Measurements from ENCODE around the gene GALR3. TPM values are rescaled to one million over a fixed set of nuclear protein-coding genes. Genes with fewer than 3 reads are reported as not detected.

Gene GALR3
- total RNA-seq, 1 experiment from 2014 or later: not detected

DNA sequence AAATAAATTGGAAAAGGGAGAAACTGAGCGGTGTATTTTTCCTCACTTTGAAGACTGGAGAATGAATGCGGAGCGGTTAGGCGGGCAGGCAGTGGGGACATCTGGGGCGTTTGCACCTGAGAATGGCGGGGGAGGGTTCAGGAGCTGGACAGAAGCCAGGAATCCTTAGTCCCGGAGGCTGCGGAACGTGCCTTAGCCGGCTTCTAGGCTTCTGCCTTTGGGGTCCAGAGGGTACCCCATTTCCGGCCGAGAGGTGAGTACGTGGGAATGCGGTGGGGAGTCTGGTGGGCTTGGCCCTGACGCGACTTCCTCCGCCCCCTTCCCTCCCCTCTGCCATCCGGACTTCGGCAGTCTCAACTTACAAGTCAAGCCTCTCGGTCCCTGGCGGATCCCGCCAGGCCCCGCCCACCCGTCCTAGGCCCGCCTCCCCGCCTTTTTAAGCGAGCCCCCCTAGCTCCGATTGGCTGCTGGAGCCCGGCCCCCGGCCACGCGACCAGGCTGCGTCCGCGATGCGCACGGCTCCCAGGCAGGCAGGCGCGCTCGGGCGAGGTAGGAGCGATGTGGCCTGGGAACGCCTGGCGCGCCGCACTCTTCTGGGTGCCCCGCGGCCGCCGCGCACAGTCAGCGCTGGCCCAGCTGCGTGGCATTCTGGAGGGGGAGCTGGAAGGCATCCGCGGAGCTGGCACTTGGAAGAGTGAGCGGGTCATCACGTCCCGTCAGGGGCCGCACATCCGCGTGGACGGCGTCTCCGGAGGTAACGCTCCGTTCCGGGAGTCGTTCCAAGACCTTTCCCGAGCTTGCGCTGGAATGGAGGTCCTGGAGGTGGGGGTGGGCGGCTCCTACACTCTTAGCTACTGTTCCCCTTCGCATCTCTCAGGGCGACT lies 15.5 kb upstream of the GALR3 start, which contains the start of gene GCAT:
Gene GCAT (plus strand): TSS at position 525 of the 884 bp plus-strand sequence. CDS start 34 bp downstream, at position 559.
- peak; percentile 100 for DNase-seq
- peaks cover 46% of the 10 kb centered on the region for H3K27me3 ChIP-seq (ENCODE audit: control insufficient read depth, insufficient read depth, low read length)
- peak within 1 kb of the TSS; percentile 67 for H3K4me3 ChIP-seq (ENCODE audit: insufficient read depth, low read depth, low read length)
- H3K36me3 ChIP-seq (replicated peaks; ENCODE audit: control insufficient read depth, insufficient read depth, low read length): no peaks in the 10 kb centered on the region

DNA sequence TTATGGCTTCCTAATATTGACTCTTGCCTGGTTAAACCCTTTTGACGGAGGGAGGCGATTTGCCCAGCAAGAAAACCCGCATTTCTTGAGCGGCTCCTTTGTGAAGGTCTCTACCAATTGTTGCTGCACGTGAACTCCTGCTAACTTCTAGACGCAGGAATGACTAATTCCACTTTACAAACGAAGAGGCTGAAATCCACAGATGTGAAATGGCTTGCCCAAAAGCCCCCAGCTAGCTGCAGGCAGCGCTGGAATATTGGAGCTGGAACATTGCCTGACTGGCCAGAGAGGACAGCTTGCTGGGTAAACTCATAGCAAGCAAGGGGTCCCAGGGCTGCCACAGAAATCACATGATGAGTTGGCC lies 14.9 kb upstream of the GALR3 start:
- DNase-seq: no peak
- Histone ChIP-seq H3K27me3 (ENCODE audit: control insufficient read depth, insufficient read depth, low read length) (peaks cover 42% of the 10 kb centered on the region), H3K4me3 (ENCODE audit: insufficient read depth, low read depth, low read length) (peak overlapping the region; percentile 67), H3K36me3 (replicated peaks; ENCODE audit: control insufficient read depth, insufficient read depth, low read length) (no peaks in the 10 kb centered on the region)

- DNase-seq: no peak
- H3K4me3 ChIP-seq (ENCODE audit: insufficient read depth, low read depth, low read length): no peak overlapping the region
- H3K27me3 ChIP-seq (ENCODE audit: control insufficient read depth, insufficient read depth, low read length): peaks cover 27% of the 10 kb centered on the region
- H3K36me3 ChIP-seq (replicated peaks; ENCODE audit: control insufficient read depth, insufficient read depth, low read length): peaks cover 1% of the 10 kb centered on the region
Measured at GRCh38 chr22:37809672-37810333, 13.4 kb upstream of the GALR3 start.

- no peak overlapping the region for H3K4me3 ChIP-seq (ENCODE audit: insufficient read depth, low read depth, low read length)
- peaks cover 8% of the 10 kb centered on the region for H3K36me3 ChIP-seq (replicated peaks; ENCODE audit: control insufficient read depth, insufficient read depth, low read length)
- DNase-seq: no peak
- H3K27me3 ChIP-seq (ENCODE audit: control insufficient read depth, insufficient read depth, low read length): peaks cover 10% of the 10 kb centered on the region
Measured at GRCh38 chr22:37811867-37812266, 11.3 kb upstream of the GALR3 start.

GRCh38 chr22:37812869-37813678 lies 10.1 kb upstream of the GALR3 start:
- no peak overlapping the region for H3K4me3 ChIP-seq (ENCODE audit: insufficient read depth, low read depth, low read length)
- no peak for DNase-seq
- peaks cover 7% of the 10 kb centered on the region for H3K27me3 ChIP-seq (ENCODE audit: control insufficient read depth, insufficient read depth, low read length)
- H3K36me3 ChIP-seq (replicated peaks; ENCODE audit: control insufficient read depth, insufficient read depth, low read length): peaks cover 8% of the 10 kb centered on the region

GRCh38 chr22:37815593-37815992 lies 7.6 kb upstream of the GALR3 start:
- no peak overlapping the region for H3K4me3 ChIP-seq (ENCODE audit: insufficient read depth, low read depth, low read length)
- no peak for DNase-seq
- peaks cover 8% of the 10 kb centered on the region for H3K36me3 ChIP-seq (replicated peaks; ENCODE audit: control insufficient read depth, insufficient read depth, low read length)
- H3K27me3 ChIP-seq (ENCODE audit: control insufficient read depth, insufficient read depth, low read length): peaks cover 19% of the 10 kb centered on the region

DNA sequence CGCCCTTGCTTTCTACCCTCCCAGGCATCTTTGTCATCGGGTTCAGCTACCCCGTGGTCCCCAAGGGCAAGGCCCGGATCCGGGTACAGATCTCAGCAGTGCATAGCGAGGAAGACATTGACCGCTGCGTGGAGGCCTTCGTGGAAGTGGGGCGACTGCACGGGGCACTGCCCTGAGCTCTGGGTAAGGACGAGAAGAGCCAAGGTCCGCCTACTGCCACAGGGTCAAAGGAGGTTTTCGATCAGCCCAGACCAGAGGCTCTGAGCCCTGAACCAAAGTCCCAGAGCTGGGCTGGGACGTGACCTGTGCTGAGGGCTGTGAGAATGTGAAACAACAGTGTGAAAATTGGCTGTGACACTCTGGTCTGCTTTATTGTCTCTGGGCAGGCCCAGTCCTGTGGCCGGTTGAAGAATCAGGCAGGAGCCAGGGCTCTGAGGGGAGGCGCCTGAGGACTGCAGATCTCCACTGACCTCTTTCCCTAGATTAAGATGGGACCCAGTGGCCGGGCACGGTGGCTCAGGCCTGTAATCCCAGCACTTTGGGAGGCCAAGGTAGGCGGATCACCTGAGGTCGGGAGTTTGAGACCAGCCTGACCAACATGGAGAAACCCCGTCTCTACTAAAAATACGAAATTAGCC lies 6.5 kb upstream of the GALR3 start:
- Histone ChIP-seq H3K4me3 (ENCODE audit: insufficient read depth, low read depth, low read length) (no peak overlapping the region), H3K27me3 (ENCODE audit: control insufficient read depth, insufficient read depth, low read length) (peaks cover 22% of the 10 kb centered on the region), H3K36me3 (replicated peaks; ENCODE audit: control insufficient read depth, insufficient read depth, low read length) (peaks cover 8% of the 10 kb centered on the region)
- no peak for DNase-seq

GRCh38 chr22:37817705-37818408 lies 5.3 kb upstream of the GALR3 start:
- H3K4me3 ChIP-seq (ENCODE audit: insufficient read depth, low read depth, low read length): peak overlapping the region; percentile 49
- peaks cover 25% of the 10 kb centered on the region for H3K27me3 ChIP-seq (ENCODE audit: control insufficient read depth, insufficient read depth, low read length)
- peak; percentile 99 for DNase-seq
- H3K36me3 ChIP-seq (replicated peaks; ENCODE audit: control insufficient read depth, insufficient read depth, low read length): peaks cover 8% of the 10 kb centered on the region

DNA sequence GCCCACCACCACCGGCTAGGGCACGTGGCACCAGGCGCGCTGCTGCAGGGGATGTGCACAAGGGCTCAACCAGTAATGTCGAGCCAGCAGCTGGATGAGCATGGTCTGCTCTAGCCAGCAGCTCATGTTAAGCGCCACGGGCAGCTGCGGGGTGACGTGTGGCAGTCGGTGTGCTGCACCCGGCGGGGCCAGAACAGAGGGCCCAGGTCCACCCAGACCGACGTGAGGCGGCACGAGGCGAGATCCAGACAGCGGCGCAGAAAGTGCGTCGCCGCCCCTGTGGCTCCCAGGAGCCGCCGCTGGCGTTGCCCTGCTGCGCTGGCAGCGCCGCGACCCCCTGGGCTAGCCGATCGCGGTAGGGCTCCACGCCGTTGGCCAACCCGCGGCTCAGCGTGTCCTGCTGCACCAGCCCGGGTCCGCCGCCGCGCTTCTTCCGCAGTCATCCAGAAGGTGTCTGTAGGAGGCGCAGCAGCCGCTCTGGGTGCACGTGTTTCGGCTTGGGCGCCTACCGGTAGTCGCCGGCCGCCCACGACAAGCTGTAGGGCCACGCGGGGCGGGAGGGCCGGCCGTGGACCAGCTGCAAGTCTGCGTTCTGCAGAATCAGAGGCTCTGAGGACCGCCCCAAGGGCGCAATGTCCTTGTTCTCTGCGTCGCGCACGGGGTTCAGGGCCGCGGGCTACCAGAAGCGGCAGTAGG lies 4.6 kb upstream of the GALR3 start:
- peaks cover 28% of the 10 kb centered on the region for H3K27me3 ChIP-seq (ENCODE audit: control insufficient read depth, insufficient read depth, low read length)

DNA sequence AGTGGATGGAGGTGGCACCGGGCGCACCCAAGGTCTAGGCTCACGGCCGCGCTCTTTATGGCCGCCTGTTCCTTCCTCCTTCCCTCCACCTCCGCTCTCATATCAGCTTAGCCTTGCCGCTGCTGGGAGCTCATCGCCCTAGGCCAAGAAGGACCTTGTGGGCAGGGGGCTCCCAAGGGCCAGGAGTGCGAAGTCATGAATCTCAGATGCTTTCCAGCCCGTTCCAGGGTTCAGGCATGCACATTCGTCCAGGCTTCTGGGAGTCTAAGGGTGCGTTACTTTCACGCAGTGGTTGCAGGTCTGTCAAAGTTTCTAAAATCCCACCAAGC lies 4.1 kb upstream of the GALR3 start:
- H3K27me3 ChIP-seq (ENCODE audit: control insufficient read depth, insufficient read depth, low read length): peaks cover 31% of the 10 kb centered on the region
- H3K4me3 ChIP-seq (ENCODE audit: insufficient read depth, low read depth, low read length): peak overlapping the region; percentile 49
- no peak for DNase-seq
- H3K36me3 ChIP-seq (replicated peaks; ENCODE audit: control insufficient read depth, insufficient read depth, low read length): peaks cover 8% of the 10 kb centered on the region

More for the DNA sequence above, 4.6 kb upstream of the GALR3 start:
- peaks cover 8% of the 10 kb centered on the region for H3K36me3 ChIP-seq (replicated peaks; ENCODE audit: control insufficient read depth, insufficient read depth, low read length)
- H3K4me3 ChIP-seq (ENCODE audit: insufficient read depth, low read depth, low read length): peak overlapping the region; percentile 49
- peak; percentile 91 for DNase-seq

GRCh38 chr22:37820350-37820749 lies 2.8 kb upstream of the GALR3 start:
- DNase-seq: no peak
- Histone ChIP-seq H3K4me3 (ENCODE audit: insufficient read depth, low read depth, low read length) (no peak overlapping the region), H3K27me3 (ENCODE audit: control insufficient read depth, insufficient read depth, low read length) (peaks cover 43% of the 10 kb centered on the region), H3K36me3 (replicated peaks; ENCODE audit: control insufficient read depth, insufficient read depth, low read length) (peaks cover 5% of the 10 kb centered on the region)

DNA sequence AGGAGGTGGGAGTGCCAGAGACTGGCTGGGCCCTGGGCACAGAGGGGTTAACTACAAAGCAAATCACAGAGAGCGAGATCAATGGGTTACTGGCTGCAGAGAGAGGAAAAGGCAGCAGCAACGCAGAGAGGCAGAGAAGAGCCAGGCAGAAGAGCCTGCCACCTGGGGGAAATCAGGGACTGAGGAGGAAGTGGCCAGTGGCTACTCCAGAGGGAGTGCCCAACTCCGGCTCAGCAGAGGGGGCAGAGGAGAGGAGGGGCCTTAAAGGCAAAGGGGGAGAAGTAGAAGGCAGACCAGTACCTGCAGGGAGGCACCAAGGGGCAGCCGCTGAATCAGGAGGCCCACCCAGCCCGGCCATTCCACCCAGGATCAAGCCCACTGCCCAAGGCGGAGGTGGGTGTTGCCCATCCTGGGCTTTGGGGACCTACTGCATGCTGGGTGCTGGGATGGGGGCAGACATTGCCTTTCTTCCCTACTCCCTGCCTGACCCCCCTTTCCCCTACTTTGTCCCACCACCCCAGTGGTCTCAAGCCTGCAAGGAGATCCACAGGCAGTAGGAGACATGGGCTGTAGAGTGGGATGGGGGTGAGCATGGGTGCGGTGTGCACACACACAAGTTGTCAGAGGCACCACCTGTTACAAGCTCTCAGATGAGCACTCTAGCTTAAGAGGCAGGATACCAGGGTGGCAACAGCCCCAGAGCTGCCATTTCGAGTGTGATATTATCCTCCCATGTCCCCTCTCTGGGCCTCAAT lies 926 bp upstream of the GALR3 start:
- Histone ChIP-seq H3K4me3 (ENCODE audit: insufficient read depth, low read depth, low read length) (no peak overlapping the region), H3K36me3 (replicated peaks; ENCODE audit: control insufficient read depth, insufficient read depth, low read length) (no peaks in the 10 kb centered on the region; the same call in 1 of the 2 replicates), H3K27me3 (ENCODE audit: control insufficient read depth, insufficient read depth, low read length) (peaks cover 48% of the 10 kb centered on the region)
- peak; percentile 84 for DNase-seq
